Activated CD4-positive, alpha-beta T cell treated with anti-CD3 and anti-CD28 coated beads for 1 hour (primary cell): Measurements from ENCODE around the gene TRAK1.
"Not testable (repeated sequence)": the region's sequence is repeated elsewhere in the genome, so short reads cannot be mapped to it uniquely, and the experiment has no call there.

ENCODE experiments used
- DNase-seq: peaks from one replicate; pipeline ENCODE4 v3.0.0-alpha.2; 2020

The TRAK1 gene

DNA sequence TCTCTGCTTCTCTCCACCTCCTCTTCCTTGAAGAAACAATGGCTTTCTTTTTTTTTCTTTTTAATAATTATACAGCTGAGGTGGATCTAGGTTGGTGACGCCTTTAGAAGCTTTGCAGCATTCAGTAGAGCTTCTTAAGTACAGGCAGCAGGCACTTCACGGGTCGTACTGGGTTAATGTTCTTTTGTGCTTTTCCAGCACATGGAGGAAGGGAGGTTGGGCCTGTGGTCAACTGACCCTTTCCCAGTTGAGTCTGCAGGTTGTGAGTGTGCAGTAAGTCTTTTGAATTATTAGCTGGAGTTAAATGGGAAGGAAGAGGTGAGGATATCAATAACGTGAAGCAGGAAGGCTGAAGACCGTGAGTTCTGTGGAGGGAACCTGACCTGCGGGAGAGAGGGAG lies 7.0 kb downstream of the TRAK1 start:
- no peak for DNase-seq

- DNase-seq: no peak
Measured at GRCh38 chr3:42099020-42099765, 8.0 kb downstream of the TRAK1 start.

DNA sequence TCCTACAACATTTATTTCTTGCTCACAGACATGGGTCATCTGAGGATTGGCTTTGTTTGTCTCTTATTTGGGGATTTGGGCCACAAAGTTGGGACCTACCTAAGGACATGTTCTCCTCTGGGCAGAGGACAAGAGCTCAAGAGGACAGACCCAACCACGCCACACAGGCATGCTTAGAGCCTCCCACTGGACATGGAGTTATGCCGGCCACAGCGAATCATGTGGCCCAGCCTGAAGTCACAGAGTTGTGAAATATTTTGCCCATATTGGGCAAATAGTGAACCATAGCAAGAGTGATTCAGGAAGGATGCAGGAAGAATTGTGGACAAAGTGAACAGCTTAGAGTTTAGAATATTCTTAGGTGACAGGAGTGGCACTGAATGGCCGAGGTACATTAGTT lies 9.9 kb downstream of the TRAK1 start:
- DNase-seq: no peak

DNA sequence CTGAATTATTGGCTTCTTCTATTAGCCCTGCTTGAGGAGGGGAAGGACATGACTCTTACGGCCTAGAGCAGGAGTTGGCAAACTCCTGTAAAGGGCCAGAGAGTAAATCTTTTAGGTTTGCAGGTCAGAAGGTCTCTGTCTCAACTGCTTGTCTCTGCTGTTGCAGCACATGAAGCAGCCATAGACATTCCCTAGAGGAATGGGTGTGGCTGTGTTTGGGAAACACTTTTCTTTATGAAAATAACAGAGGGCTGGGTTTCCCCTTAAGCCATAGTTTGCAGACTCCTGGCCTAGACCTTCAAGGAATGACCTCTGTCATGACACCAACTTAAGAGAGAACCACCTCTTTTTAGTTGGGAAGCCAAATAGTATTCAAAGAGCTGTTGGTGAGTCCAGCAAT lies 10.3 kb downstream of the TRAK1 start:
- DNase-seq: no peak

GRCh38 chr3:42102571-42102970 lies 11.4 kb downstream of the TRAK1 start:
- DNase-seq: no peak

DNA sequence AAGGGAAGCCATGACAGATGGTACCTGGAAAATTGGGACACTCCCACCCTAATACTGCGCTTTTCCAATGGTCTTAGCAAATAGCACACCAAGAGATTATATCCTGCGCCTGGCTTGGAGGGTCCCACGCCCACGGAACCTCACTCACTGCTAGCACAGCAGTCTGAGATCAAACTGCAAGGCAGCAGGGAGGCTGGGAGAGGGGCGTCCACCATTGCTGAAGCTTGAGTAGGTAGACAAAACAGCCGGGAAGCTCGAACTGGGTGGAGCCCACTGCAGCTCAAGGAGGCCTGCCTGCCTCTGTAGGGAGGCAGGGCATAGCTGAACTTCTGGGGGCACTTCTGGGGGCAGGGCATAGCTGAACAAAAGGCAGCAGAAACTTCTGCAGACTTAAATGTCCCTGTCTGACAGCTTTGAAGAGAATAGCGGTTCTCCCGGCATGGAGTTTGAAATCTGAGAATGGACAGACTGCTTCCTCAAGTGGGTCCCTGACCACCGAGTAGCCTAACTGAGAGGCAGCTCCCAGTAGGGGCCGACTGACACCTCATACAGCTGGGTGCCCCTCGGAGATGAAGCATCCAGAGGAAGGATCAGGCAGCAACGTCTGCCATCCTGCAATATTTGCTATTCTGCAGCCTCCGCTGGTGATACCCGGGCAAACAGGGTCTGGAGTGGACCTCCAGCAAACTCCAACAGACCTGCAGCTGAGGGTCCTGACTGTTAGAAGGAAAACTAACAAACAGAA lies 12.9 kb downstream of the TRAK1 start:
- not testable (repeated sequence) for DNase-seq

DNA sequence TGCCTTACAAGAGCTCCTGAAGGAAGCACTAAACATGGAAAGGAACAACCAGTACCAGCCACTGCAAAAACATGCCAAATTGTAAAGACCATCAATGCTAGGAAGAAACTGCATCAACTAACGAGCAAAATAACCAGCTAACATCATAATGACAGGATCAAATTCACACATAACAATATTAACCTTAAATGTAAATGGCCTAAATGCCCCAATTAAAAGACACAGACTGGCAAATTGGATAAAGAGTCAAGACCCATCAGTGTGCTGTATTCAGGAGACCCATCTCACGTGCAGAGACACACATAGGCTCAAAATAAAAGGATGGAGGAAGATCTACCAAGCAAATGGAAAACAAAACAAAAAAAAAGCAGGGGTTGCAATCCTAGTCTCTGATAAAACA lies 14.8 kb downstream of the TRAK1 start:
- DNase-seq: not testable (repeated sequence)

- no peak for DNase-seq
Measured at GRCh38 chr3:42106646-42107045, 15.5 kb downstream of the TRAK1 start.

GRCh38 chr3:42110631-42111030 lies 19.5 kb downstream of the TRAK1 start:
- no peak for DNase-seq

DNA sequence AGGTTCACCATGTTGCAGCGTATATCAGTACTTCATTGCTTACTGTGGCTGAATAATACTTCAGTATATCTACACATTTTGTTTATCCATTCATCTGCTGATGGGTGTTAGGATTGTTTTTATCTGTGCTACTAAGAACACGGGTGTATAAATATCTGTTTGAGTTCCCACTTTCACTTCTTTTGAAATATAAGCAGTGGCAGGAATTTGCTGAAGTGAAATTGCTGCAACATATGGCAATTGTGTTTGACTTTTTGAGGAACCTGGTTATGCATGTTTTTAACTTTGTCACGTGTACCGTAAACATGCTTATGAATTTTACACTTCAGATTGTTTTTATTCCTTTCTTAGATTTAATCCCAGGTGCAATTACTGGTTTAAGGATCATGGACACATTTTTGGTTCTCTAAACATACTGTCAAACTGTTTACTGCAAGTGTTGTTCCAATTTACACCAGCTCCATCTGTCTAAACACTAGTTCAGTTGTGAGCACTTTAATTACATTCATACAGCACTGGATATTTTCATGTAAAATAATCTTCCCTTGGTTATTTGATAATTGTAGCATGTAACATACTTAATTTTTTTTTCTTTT lies 23.1 kb downstream of the TRAK1 start:
- DNase-seq: no peak

- no peak for DNase-seq
Measured at GRCh38 chr3:42115215-42115614, 24.1 kb downstream of the TRAK1 start.

DNA sequence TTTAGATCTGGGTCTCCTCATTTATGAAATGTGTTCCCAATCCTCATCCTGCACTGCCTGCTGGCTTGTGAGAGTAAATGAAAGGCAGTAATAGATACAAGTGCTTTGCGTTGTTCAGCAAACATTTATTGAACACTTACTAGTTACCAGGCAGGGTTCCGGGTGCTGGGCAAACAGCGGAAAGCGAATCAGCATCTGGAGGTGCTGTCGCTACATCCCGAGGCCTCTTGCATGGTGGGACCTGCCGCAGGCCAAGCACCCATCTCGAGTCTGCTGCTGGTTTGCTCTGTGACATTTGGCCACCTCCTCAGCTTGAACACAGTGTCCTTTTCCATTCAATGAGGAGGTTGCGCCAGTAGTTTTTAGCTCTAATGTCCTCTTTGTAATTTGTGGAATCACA lies 24.8 kb downstream of the TRAK1 start:
- no peak for DNase-seq

GRCh38 chr3:42116466-42116865 lies 25.3 kb downstream of the TRAK1 start:
- no peak for DNase-seq

- DNase-seq: no peak
Measured at GRCh38 chr3:42117175-42118008, 26.2 kb downstream of the TRAK1 start.

DNA sequence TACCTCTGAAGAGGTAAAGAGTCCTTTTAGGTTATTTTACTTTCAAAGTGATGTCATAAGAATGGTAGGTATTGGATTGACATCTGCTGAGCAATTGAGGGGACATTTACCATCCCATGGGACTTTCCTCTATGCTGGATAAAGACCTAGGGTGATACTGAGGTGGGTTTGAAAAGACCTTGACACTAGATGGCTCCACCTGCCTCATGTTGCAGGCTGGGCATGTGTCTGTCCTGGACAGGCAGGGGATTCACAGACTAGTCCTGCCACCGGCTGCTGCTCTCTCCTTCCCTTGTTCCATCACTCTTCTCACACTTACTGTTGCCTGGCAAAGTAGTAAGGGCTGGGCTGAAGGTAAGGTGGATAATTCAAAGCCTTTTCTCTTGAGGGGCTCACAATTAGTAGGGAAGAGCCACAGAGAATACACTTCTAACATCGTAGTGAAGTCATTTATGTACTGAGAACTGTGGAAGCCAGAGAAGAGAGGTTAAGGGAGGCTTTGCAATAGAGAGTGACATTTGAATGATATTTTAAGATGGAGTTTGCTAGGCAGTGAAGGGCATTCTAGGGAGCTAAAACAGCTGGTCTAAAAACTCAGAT lies 27.7 kb downstream of the TRAK1 start:
- no peak for DNase-seq

- no peak for DNase-seq
Measured at GRCh38 chr3:42119561-42120355, 28.6 kb downstream of the TRAK1 start.

- no peak for DNase-seq
Measured at GRCh38 chr3:42120866-42121265, 29.7 kb downstream of the TRAK1 start.

- DNase-seq: no peak
Measured at GRCh38 chr3:42122261-42123011, 31.3 kb downstream of the TRAK1 start.

- no peak for DNase-seq
Measured at GRCh38 chr3:42123012-42123581, 31.9 kb downstream of the TRAK1 start.

GRCh38 chr3:42123824-42124658 lies 32.9 kb downstream of the TRAK1 start:
- no peak for DNase-seq
